H1 (cell line): ENCODE results near the gene ARHGEF7. TPM values are rescaled to one million over a fixed set of nuclear protein-coding genes. Genes with fewer than 3 reads are reported as not detected.

Experiments used
- CTCF ChIA-PET: fragments of 300-600 bp; sonication (Branson Sonifier 250); formaldehyde crosslinking; loops from one replicate; lab custom pipeline; 2021; ENCODE audit not compliant: partially characterized antibody; lab: Charles Lee
- POLR2A ChIA-PET: fragments of 300-600 bp; sonication (Branson Sonifier 250); formaldehyde crosslinking; loops from one replicate; lab custom pipeline; 2021; ENCODE audit warnings: inconsistent platforms; ENCODE audit not compliant: partially characterized antibody; lab: Charles Lee
- DNase-seq, 2 experiments: peaks; one replicate each; pipeline versions ENCODE4 v3.0.0 to v3.0.0-alpha.2; 2010 to 2022; ENCODE audit warnings: low spot score in 2 of 2, low read depth in 1 of 2, mixed read lengths in 1 of 2
- FAIRE-seq: peaks from 2 replicates; lab custom pipeline; 2011; peaks lifted over from hg19 to GRCh38; lab: Jason Lieb, UNC
- H2AFZ ChIP-seq: 2 replicates; pipeline ENCODE4 v1.8.1; 2012; ENCODE audit warnings: low read length, inconsistent platforms
- H2AK5ac ChIP-seq: 2 replicates; pipeline ENCODE4 v1.6.1; 2013; ENCODE audit warnings: low read depth, low read length
- H2BK120ac ChIP-seq: replicated peaks from 2 replicates; pipeline ENCODE3; 2013; ENCODE audit warnings: low read depth, low read length, inconsistent platforms
- H2BK12ac ChIP-seq: 2 replicates; pipeline ENCODE4 v1.6.1; 2013; ENCODE audit warnings: low read depth, low read length
- H2BK15ac ChIP-seq: 2 replicates; pipeline ENCODE4 v1.6.1; 2013; ENCODE audit warnings: low read length
- H2BK20ac ChIP-seq: 2 replicates; pipeline ENCODE4 v1.6.1; 2013; ENCODE audit warnings: low read length
- H2BK5ac ChIP-seq: 2 replicates; pipeline ENCODE4 v1.6.1; 2013; ENCODE audit warnings: low read depth, low read length
- H3K14ac ChIP-seq: 2 replicates; pipeline ENCODE4 v1.6.1; 2013; ENCODE audit warnings: inconsistent platforms; ENCODE audit not compliant: insufficient read length
- H3K18ac ChIP-seq: 2 replicates; pipeline ENCODE4 v1.6.1; 2013; ENCODE audit warnings: low read length; ENCODE audit errors: extremely low read depth
- H3K23ac ChIP-seq: 2 replicates; pipeline ENCODE4 v1.6.1; 2013; ENCODE audit warnings: inconsistent platforms; ENCODE audit not compliant: insufficient read length
- H3K23me2 ChIP-seq: 2 replicates; pipeline ENCODE4 v1.6.1; 2013; ENCODE audit warnings: low read depth, low read length
- H3K27ac ChIP-seq: 2 replicates; pipeline ENCODE4 v1.6.1; 2011; ENCODE audit warnings: low read depth, low read length, inconsistent platforms
- H3K27me3 ChIP-seq, 4 experiments: replicated peaks in 1 of 4; 1 replicate in 1 of 4; 2 replicates in 3 of 4; pipeline versions ENCODE4 v1.6.1 to v1.8.1; 2011 to 2013; ENCODE audit warnings: low read length in 3 of 4, mild to moderate bottlenecking in 3 of 4, inconsistent platforms in 2 of 4, mixed read lengths in 2 of 4, moderate library complexity in 1 of 4; ENCODE audit not compliant: control insufficient read depth in 3 of 4, insufficient read depth in 3 of 4; ENCODE audit errors: extremely low read depth in 1 of 4
- H3K36me3 ChIP-seq, 4 experiments: 2 replicates each; pipeline versions ENCODE4 v1.6.1 to v1.8.1; 2011 to 2013; ENCODE audit warnings: mild to moderate bottlenecking in 4 of 4, low read length in 3 of 4, moderate library complexity in 2 of 4, control low read depth in 1 of 4, inconsistent platforms in 1 of 4; ENCODE audit not compliant: insufficient read depth in 4 of 4, control insufficient read depth in 2 of 4
- H3K4ac ChIP-seq: replicated peaks from 2 replicates; pipeline ENCODE3; 2013; ENCODE audit warnings: low read length, low read depth, mixed read lengths, inconsistent platforms; ENCODE audit not compliant: insufficient read length
- H3K4me1 ChIP-seq, 4 experiments: replicated peaks in 1 of 4; 1 replicate in 1 of 4; 2 replicates in 3 of 4; pipeline versions ENCODE4 v1.6.1 to v1.8.1; 2011 to 2013; ENCODE audit warnings: low read length in 3 of 4, inconsistent platforms in 2 of 4, mixed read lengths in 1 of 4; ENCODE audit not compliant: insufficient read depth in 4 of 4, control insufficient read depth in 3 of 4
- H3K4me2 ChIP-seq, 2 experiments: 2 replicates each; pipeline versions ENCODE4 v1.6.1 to v1.8.1; 2011 to 2013; ENCODE audit warnings: low read depth in 2 of 2, low read length in 2 of 2, control low read depth in 1 of 2, inconsistent platforms in 1 of 2, mild to moderate bottlenecking in 1 of 2; ENCODE audit not compliant: insufficient read depth in 1 of 2
- H3K4me3 ChIP-seq, 4 experiments: fragments of 200-600, 300-600 bp in 1 of 4; sonication (generic), shearing (Covaris generic), sonication (Bioruptor Twin) in 1 of 4; 2 replicates each; pipeline versions ENCODE4 v1.5.1 to v1.8.1; 2011 to 2016; ENCODE audit warnings: low read length in 4 of 4, low read depth in 3 of 4, control low read depth in 2 of 4, inconsistent platforms in 2 of 4, mild to moderate bottlenecking in 2 of 4, mixed read lengths in 1 of 4, moderate library complexity in 1 of 4; ENCODE audit not compliant: insufficient read depth in 2 of 4; ENCODE audit errors: extremely low read depth in 1 of 4
- H3K56ac ChIP-seq: replicated peaks from 2 replicates; pipeline ENCODE3; 2013; ENCODE audit warnings: low read depth, mild to moderate bottlenecking, mixed read lengths, low read length, inconsistent platforms; ENCODE audit not compliant: insufficient read length
- H3K79me1 ChIP-seq: 2 replicates; pipeline ENCODE4 v1.6.1; 2013; ENCODE audit warnings: low read depth, low read length, control low read depth
- H3K79me2 ChIP-seq, 2 experiments: 2 replicates each; pipeline versions ENCODE4 v1.6.1 to v1.8.1; 2012 to 2013; ENCODE audit warnings: low read length in 2 of 2, mild to moderate bottlenecking in 2 of 2, inconsistent platforms in 1 of 2; ENCODE audit not compliant: insufficient read depth in 2 of 2, control insufficient read depth in 1 of 2
- H3K9ac ChIP-seq, 4 experiments: replicated peaks in 1 of 4; 1 replicate in 1 of 4; 2 replicates in 3 of 4; pipeline versions ENCODE4 v1.6.1 to v1.8.1; 2011 to 2013; ENCODE audit warnings: low read depth in 3 of 4, low read length in 3 of 4, control low read depth in 2 of 4, mild to moderate bottlenecking in 2 of 4, moderate library complexity in 2 of 4, inconsistent platforms in 1 of 4; ENCODE audit errors: extremely low read depth in 1 of 4
- H3K9me3 ChIP-seq, 2 experiments: 2 replicates each; pipeline versions ENCODE4 v1.6.1 to v1.8.1; 2012 to 2013; ENCODE audit warnings: mild to moderate bottlenecking in 2 of 2, moderate library complexity in 2 of 2, control low read depth in 1 of 2, inconsistent platforms in 1 of 2, low read depth in 1 of 2, low read length in 1 of 2, mixed read lengths in 1 of 2; ENCODE audit not compliant: insufficient read depth in 2 of 2
- H4K20me1 ChIP-seq, 2 experiments: replicated peaks in 1 of 2; 2 replicates each; pipeline versions ENCODE3 to v1.8.1; 2011 to 2013; ENCODE audit warnings: inconsistent platforms in 2 of 2, low read length in 2 of 2, mild to moderate bottlenecking in 1 of 2; ENCODE audit not compliant: insufficient read depth in 2 of 2, control insufficient read depth in 1 of 2
- H4K5ac ChIP-seq: 2 replicates; pipeline ENCODE4 v1.6.1; 2013; ENCODE audit warnings: low read length, low read depth, mixed read lengths, inconsistent platforms; ENCODE audit not compliant: insufficient read length
- H4K8ac ChIP-seq: 2 replicates; pipeline ENCODE4 v1.8.0; 2013; ENCODE audit warnings: mild to moderate bottlenecking, moderate library complexity, low read length, inconsistent platforms; ENCODE audit not compliant: insufficient read depth; ENCODE audit errors: extremely low read depth
- H4K91ac ChIP-seq: replicated peaks from 2 replicates; pipeline ENCODE3; 2013; ENCODE audit warnings: low read length, mixed read lengths, inconsistent platforms; ENCODE audit not compliant: insufficient read length
- RBBP5 ChIP-seq: IDR thresholded peaks from 2 replicates; pipeline ENCODE4 v1.7.1; 2012; ENCODE audit warnings: low read depth, mild to moderate bottlenecking, inconsistent platforms, low read length, moderate library complexity, borderline replicate concordance
- SIN3A ChIP-seq, 2 experiments: IDR thresholded peaks in 1 of 2; conservative IDR thresholded peaks in 1 of 2; 2 replicates each; pipeline ENCODE4 v1.6.1; 2011 to 2012; ENCODE audit warnings: low read length in 2 of 2, improper control_type of control experiment in 1 of 2, low read depth in 1 of 2, mild to moderate bottlenecking in 1 of 2
- TAF7 ChIP-seq: optimal IDR thresholded peaks from 2 replicates; pipeline ENCODE3; 2011; ENCODE audit warnings: low read depth, mild to moderate bottlenecking, inconsistent platforms, low read length, moderate library complexity, borderline replicate concordance
- ZNF274 ChIP-seq: IDR thresholded peaks from 2 replicates; pipeline ENCODE4 v1.7.0; 2012; ENCODE audit warnings: low read length, borderline replicate concordance; ENCODE audit errors: extremely low read depth
- WGBS, 2 experiments: shearing (Covaris generic) in 1 of 2; methylation state at CpG; one replicate each; pipeline versions ENCODE4 v1.1.6 to v1.1.7; 2013 to 2015; ENCODE audit warnings: low lambda C conversion rate in 2 of 2, mixed read lengths in 2 of 2, inconsistent platforms in 1 of 2, low coverage in 1 of 2, missing lambda C conversion rate in 1 of 2; ENCODE audit not compliant: insufficient replicate concordance in 2 of 2, insufficient coverage in 1 of 2, insufficient read length in 1 of 2; ENCODE audit errors: extremely low coverage in 1 of 2, missing lambda C conversion rate in 1 of 2; 5-methylcytosine and 5-hydroxymethylcytosine counted together
- polyA plus RNA-seq, 7 experiments: library from polyadenylated mRNA; depleted of rRNA in 3 of 7; stranded (reverse) in 5 of 7; unstranded in 2 of 7; fragments of >200 nt in 5 of 7; fragments of 200-250 nt in 2 of 7; gene quantifications; 1 replicate in 5 of 7; 2 replicates in 1 of 7; 4 replicates in 1 of 7; pipeline versions ENCODE4 v1.2.1 to v1.2.3, GENCODE V29; 2011 to 2013; ENCODE audit warnings: missing spikeins in 2 of 7, mixed read lengths in 2 of 7
- total RNA-seq: library from RNA; stranded (reverse); fragmentation: NEBNext Ultra II Directional; extraction: Animal tissue kit (Norgen Biotek cat#: 25700); gene quantifications from 2 replicates; pipeline ENCODE4 v1.2.1, GENCODE V29; 2021

Gene ARHGEF7
- total and polyA plus RNA-seq, 2 of the 8 experiments (the other 6 are each of a cell fraction or from before 2014, with no cell fraction given): 26.2 to 56.5 TPM

DNA sequence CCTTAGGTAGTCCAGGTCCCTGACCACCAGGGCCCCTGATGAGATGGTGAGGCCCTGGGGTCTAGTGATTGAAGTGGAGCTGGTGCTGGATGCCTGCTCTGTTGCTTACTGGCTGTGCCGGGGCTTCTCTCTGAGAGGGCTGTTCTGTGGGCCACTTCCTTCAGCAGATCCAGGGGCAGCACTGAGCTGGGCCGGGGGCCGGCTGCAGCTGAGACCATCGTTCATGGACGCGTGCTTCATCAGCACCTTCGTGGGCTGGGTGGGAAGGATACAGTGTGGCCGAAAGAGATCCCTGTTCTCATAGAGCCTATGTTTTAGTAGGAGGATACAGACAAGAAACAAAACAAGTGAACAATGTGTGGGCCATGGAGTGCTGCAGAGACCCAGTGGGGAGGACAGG lies 172.1 kb downstream of the ARHGEF7 start:
- H2BK12ac ChIP-seq: no peak overlapping the region
- no peaks in the 10 kb centered on the region for H3K27me3 ChIP-seq
- no peak overlapping the region for H2AFZ ChIP-seq
- POLR2A ChIA-PET: interaction anchor here (1.1 kb wide), 1 partner anchor 31 kb away, joined by 3 read pairs; no protein-coding TSS in a partner anchor
- no peak overlapping the region for H3K9ac ChIP-seq
- no peak overlapping the region for H2BK20ac ChIP-seq
- H3K27ac ChIP-seq: no peak overlapping the region
- FAIRE-seq: no peak
- H3K79me2 ChIP-seq: no peaks in the 10 kb centered on the region
- no peaks in the 10 kb centered on the region for H3K9me3 ChIP-seq
- DNase-seq: no peak
- H3K36me3 ChIP-seq: peaks cover 17 to 49% (median 37%) of the 10 kb centered on the region in 4 experiments
- no peak overlapping the region for H2AK5ac ChIP-seq
- no peak overlapping the region for H3K4me3 ChIP-seq
- H4K5ac ChIP-seq: no peak overlapping the region
- H3K4ac ChIP-seq: no peak overlapping the region
- H2BK15ac ChIP-seq: no peak overlapping the region
- H4K20me1 ChIP-seq: peaks cover 2 to 3% of the 10 kb centered on the region in 2 experiments
- no peaks in the 10 kb centered on the region for H3K4me1 ChIP-seq
- no peak overlapping the region for H3K56ac ChIP-seq
- CTCF ChIA-PET: interaction anchor here (1.0 to 2.1 kb wide), 3 partner anchors 11 to 36 kb away, joined by 3 to 7 read pairs (median 3); no protein-coding TSS in a partner anchor
- 0 out of 2 replicates have a peak, but pooled peaks cover 3% of the 10 kb centered on the region for H3K79me1 ChIP-seq
- WGBS, 2 experiments: 94% methylated on average over 8 of the region's 8 CpGs; no CpG with 5 or more reads in 1 of the 2 experiments
- H3K4me2 ChIP-seq: no peak overlapping the region
- H2BK120ac ChIP-seq: no peak overlapping the region
- 0 out of 2 replicates have a peak, but pooled peaks cover 1% of the 10 kb centered on the region for H3K23me2 ChIP-seq
- H3K18ac ChIP-seq: no peak overlapping the region
- no peak for TF ChIP-seq RBBP5
- no peak for TF ChIP-seq TAF7
- no peak for TF ChIP-seq SIN3A (conservative IDR thresholded peaks at IDR 0.05 in 1 of 2, IDR thresholded peaks at IDR 0.05 in 1 of 2; ENCODE audit: low read depth in 1 of 2, low read length in 2 of 2)
- TF ChIP-seq ZNF274: no peak
- H3K23ac ChIP-seq: no peak overlapping the region
- H4K91ac ChIP-seq: no peak overlapping the region
- H2BK5ac ChIP-seq: no peak overlapping the region
- H3K14ac ChIP-seq: no peak overlapping the region
- no peak overlapping the region for H4K8ac ChIP-seq
